Muscle of leg (tissue), 16 donors: ENCODE measurements around the gene PRAMEF13. TPM values are rescaled to one million over a fixed set of nuclear protein-coding genes. Genes with fewer than 3 reads are reported as not detected.
"Not testable (repeated sequence)": the region's sequence is repeated elsewhere in the genome, so short reads cannot be mapped to it uniquely, and the experiment has no call there.

Experiments
- DNase-seq: peaks from one replicate; pipeline ENCODE4 v3.0.0; 2013
- H3K27ac ChIP-seq: one replicate; pipeline ENCODE4 v1.5.1; 2013; ENCODE audit warnings: mild to moderate bottlenecking, low read length, control low read depth
- H3K27me3 ChIP-seq: one replicate; pipeline ENCODE4 v1.6.1; 2013; ENCODE audit warnings: low read length; ENCODE audit not compliant: control insufficient read depth, insufficient read depth
- H3K36me3 ChIP-seq: one replicate; pipeline ENCODE4 v1.6.1; 2013; ENCODE audit warnings: low read length; ENCODE audit not compliant: control insufficient read depth, insufficient read depth
- H3K4me1 ChIP-seq: one replicate; pipeline ENCODE4 v1.6.1; 2013; ENCODE audit warnings: low read length; ENCODE audit not compliant: control insufficient read depth, insufficient read depth
- H3K4me3 ChIP-seq: one replicate; pipeline ENCODE4 v1.5.1; 2013; ENCODE audit warnings: low read length, control low read depth
- H3K9me3 ChIP-seq: replicated peaks from 2 replicates; pipeline ENCODE4 v1.6.1; 2013; ENCODE audit warnings: low read depth, low read length; ENCODE audit not compliant: control insufficient read depth
- WGBS: methylation state at CpG from one replicate; pipeline ENCODE4 v1.1.5; 2013; ENCODE audit warnings: missing lambda C conversion rate; ENCODE audit not compliant: insufficient coverage; 5-methylcytosine and 5-hydroxymethylcytosine counted together
- long read RNA-seq, 11 donors: transcript quantifications; one replicate each; lab custom pipeline, GENCODE V29; 2026
- polyA plus RNA-seq, 8 donors: library from polyadenylated mRNA; unstranded; fragments of 120-200 nt; gene quantifications; one replicate each; pipeline versions ENCODE4 v1.2.1 to v1.2.3, GENCODE V29; 2013; ENCODE audit warnings: inconsistent platforms in 1 of 8, low replicate concordance in 1 of 8; ENCODE audit not compliant: insufficient read length in 8 of 8, insufficient read depth in 1 of 8
- total RNA-seq: library from RNA; stranded (reverse); fragments of 120-200 nt; gene quantifications from one replicate; pipeline ENCODE4 v1.2.4, GENCODE V29; 2013

PRAMEF13 gene
- total RNA-seq (not detected), polyA plus RNA-seq (not detected)
- long read RNA-seq, donor 1: 0 reads
- long read RNA-seq, donor 2: 0 reads
- long read RNA-seq, donor 3: 0 reads
- long read RNA-seq, donor 4: 0 reads
- long read RNA-seq, donor 5: 0 reads
- long read RNA-seq, donor 6: 0 reads
- long read RNA-seq, donor 7: 0 reads
- long read RNA-seq, donor 8: 0 reads
- long read RNA-seq, donor 9: 0 reads
- long read RNA-seq, donor 10: 0 reads
- long read RNA-seq, donor 11: 0 reads

GRCh38 chr1:13201309-13201708 is at the start of gene PRAMEF13:
Gene PRAMEF13 (minus strand): TSS chr1:13201409. CDS start chr1:13199589, 1,820 bp downstream.
- H3K36me3 ChIP-seq, H3K27ac ChIP-seq, H3K27me3 ChIP-seq, H3K4me3 ChIP-seq, H3K4me1 ChIP-seq, DNase-seq, H3K9me3 ChIP-seq: not testable (repeated sequence)
- no CpG with 5 or more reads among the region's 5 CpGs for WGBS

- not testable (repeated sequence) for H3K27ac ChIP-seq, DNase-seq, H3K27me3 ChIP-seq, H3K4me1 ChIP-seq, H3K36me3 ChIP-seq, H3K4me3 ChIP-seq
- 73% methylated on average over 3 of the region's 7 CpGs for WGBS
- peaks cover 14% of the 10 kb centered on the region for H3K9me3 ChIP-seq
Measured at GRCh38 chr1:13247122-13247521, 45.9 kb upstream of the PRAMEF13 start.

GRCh38 chr1:13246554-13246871 is 45.3 kb upstream of the PRAMEF13 start:
- H3K4me1 ChIP-seq, H3K4me3 ChIP-seq, DNase-seq, H3K27ac ChIP-seq, H3K36me3 ChIP-seq, H3K27me3 ChIP-seq: not testable (repeated sequence)
- H3K9me3 ChIP-seq: peaks cover 14% of the 10 kb centered on the region
- WGBS: 75% methylated on average over 2 of the region's 2 CpGs

GRCh38 chr1:13245841-13246553 is 44.8 kb upstream of the PRAMEF13 start:
- not testable (repeated sequence) for DNase-seq, H3K27ac ChIP-seq, H3K36me3 ChIP-seq, H3K4me1 ChIP-seq, H3K4me3 ChIP-seq, H3K27me3 ChIP-seq
- WGBS: 80% methylated on average over 5 of the region's 5 CpGs
- peaks cover 14% of the 10 kb centered on the region for H3K9me3 ChIP-seq

GRCh38 chr1:13243536-13244263 is 42.5 kb upstream of the PRAMEF13 start:
- H3K4me3 ChIP-seq, H3K36me3 ChIP-seq, H3K27me3 ChIP-seq, H3K27ac ChIP-seq, DNase-seq, H3K4me1 ChIP-seq: not testable (repeated sequence)
- 87% methylated on average over 6 of the region's 9 CpGs for WGBS
- peaks cover 14% of the 10 kb centered on the region for H3K9me3 ChIP-seq

- H3K9me3 ChIP-seq, H3K4me1 ChIP-seq, H3K36me3 ChIP-seq, H3K27me3 ChIP-seq, DNase-seq, H3K27ac ChIP-seq, H3K4me3 ChIP-seq: not testable (repeated sequence)
- 87% methylated on average over 4 of the region's 4 CpGs for WGBS
Measured at GRCh38 chr1:13239633-13240032, 38.4 kb upstream of the PRAMEF13 start.

GRCh38 chr1:13237572-13237971 is 36.4 kb upstream of the PRAMEF13 start:
- not testable (repeated sequence) for H3K36me3 ChIP-seq, H3K9me3 ChIP-seq, DNase-seq, H3K27ac ChIP-seq, H3K4me3 ChIP-seq, H3K27me3 ChIP-seq, H3K4me1 ChIP-seq
- 75% methylated on average over 2 of the region's 4 CpGs for WGBS

- not testable (repeated sequence) for H3K4me3 ChIP-seq, H3K4me1 ChIP-seq, H3K27me3 ChIP-seq, H3K36me3 ChIP-seq, H3K27ac ChIP-seq
- WGBS: 47% methylated on average over 1 of the region's 1 CpG
- peaks cover 12% of the 10 kb centered on the region for H3K9me3 ChIP-seq
- DNase-seq: peak; percentile 3
Measured at GRCh38 chr1:13234057-13234456, 32.8 kb upstream of the PRAMEF13 start.

- not testable (repeated sequence) for H3K36me3 ChIP-seq, H3K4me3 ChIP-seq, H3K4me1 ChIP-seq, H3K27me3 ChIP-seq, H3K27ac ChIP-seq, DNase-seq
- no CpG with 5 or more reads among the region's 2 CpGs for WGBS
- H3K9me3 ChIP-seq: peaks cover 12% of the 10 kb centered on the region
Measured at GRCh38 chr1:13232056-13232455, 30.8 kb upstream of the PRAMEF13 start.

- not testable (repeated sequence) for H3K4me3 ChIP-seq, H3K4me1 ChIP-seq, DNase-seq, H3K27me3 ChIP-seq, H3K27ac ChIP-seq, H3K36me3 ChIP-seq, H3K9me3 ChIP-seq
- 80% methylated on average over 6 of the region's 7 CpGs for WGBS
Measured at GRCh38 chr1:13231061-13231750, 30.0 kb upstream of the PRAMEF13 start.
